A549 (cell line): Measurements from ENCODE around the gene NR2C1. TPM values are rescaled to one million over a fixed set of nuclear protein-coding genes. Genes with fewer than 3 reads are reported as not detected.

Experiments used
- ATAC-seq, 2 experiments: fragments of 200-7000 bp in 1 of 2; fragments of >200 bp in 1 of 2; cut with Nextera tagmentation in 1 of 2; cut with Tn5 transposase in 1 of 2; 3 replicates each; pipeline versions ENCODE4 v1.8.0 to v1.9.1; 2018 to 2020; ENCODE audit warnings: mild to moderate bottlenecking in 1 of 2, moderate library complexity in 1 of 2
- CTCF ChIA-PET: fragments of 300-600 bp; sonication (Branson Sonifier 250); formaldehyde crosslinking; extraction: SDS; loops from one replicate; lab custom pipeline; 2021; ENCODE audit warnings: antibody characterized with exemption, inconsistent platforms; lab: Yijun Ruan, JAX
- POLR2A ChIA-PET: fragments of 350-600 bp; formaldehyde crosslinking; extraction: SDS; loops from one replicate; lab custom pipeline; 2021; ENCODE audit warnings: antibody characterized with exemption, inconsistent platforms; lab: Yijun Ruan, JAX
- DNase-seq, 2 experiments: peaks; one replicate each; pipeline versions ENCODE4 v3.0.0 to v3.0.0-alpha.2; 2011 to 2016; ENCODE audit warnings: low read depth in 1 of 2, low spot score in 1 of 2
- FAIRE-seq: peaks from 2 replicates; lab custom pipeline; 2011; peaks lifted over from hg19 to GRCh38; lab: Jason Lieb, UNC
- H3K27ac ChIP-seq, 2 experiments: fragments of >200 bp; sonication (Bioruptor Twin); formaldehyde crosslinking; 3 replicates each; pipeline ENCODE4 v1.5.1; 2016 to 2017
- H3K4me1 ChIP-seq: fragments of >200 bp; sonication (Bioruptor Twin); formaldehyde crosslinking; 3 replicates; pipeline ENCODE4 v1.6.1; 2016
- H3K4me2 ChIP-seq: fragments of >200 bp; sonication (Bioruptor Twin); formaldehyde crosslinking; 3 replicates; pipeline ENCODE4 v1.6.1; 2016
- H3K4me3 ChIP-seq: fragments of >200 bp; sonication (Bioruptor Twin); formaldehyde crosslinking; 3 replicates; pipeline ENCODE4 v1.5.1; 2016
- H3K9me3 ChIP-seq: fragments of >200 bp; sonication (Bioruptor Twin); formaldehyde crosslinking; 3 replicates; pipeline ENCODE4 v1.6.1; 2016
- BCL3 ChIP-seq: fragments of >200 bp; sonication (Bioruptor Twin); formaldehyde crosslinking; IDR thresholded peaks from 3 replicates; pipeline ENCODE4 v1.6.1; 2016
- BHLHE40 ChIP-seq: IDR thresholded peaks from 2 replicates; pipeline ENCODE4 v1.6.1; 2012; ENCODE audit warnings: low read depth, low read length, inconsistent platforms
- CBX2 ChIP-seq: fragments of 200-600 bp; sonication (generic); IDR thresholded peaks from 2 replicates; pipeline ENCODE4 v1.6.1; 2016; ENCODE audit warnings: low read depth, mild to moderate bottlenecking, borderline replicate concordance
- CEBPB ChIP-seq, 2 experiments: fragments of >200 bp in 1 of 2; sonication (Bioruptor Twin) in 1 of 2; formaldehyde crosslinking in 1 of 2; IDR thresholded peaks; 2 replicates each; pipeline ENCODE4 v1.6.1; 2012 to 2016
- E2F6 ChIP-seq: IDR thresholded peaks from 2 replicates; pipeline ENCODE4 v1.6.1; 2012; ENCODE audit warnings: low read depth, borderline replicate concordance
- EP300 ChIP-seq, 2 experiments: fragments of >200 bp; sonication (Bioruptor Twin); formaldehyde crosslinking; IDR thresholded peaks; 2 replicates in 1 of 2; 3 replicates in 1 of 2; pipeline ENCODE4 v1.6.1; 2016 to 2017
- FOSL2 ChIP-seq, 2 experiments: fragments of 450-650 bp in 1 of 2; fragments of >200 bp in 1 of 2; sonication (Bioruptor Twin) in 1 of 2; formaldehyde crosslinking; IDR thresholded peaks; 2 replicates each; pipeline versions ENCODE4 v1.5.0 to v1.6.1; 2016 to 2020; ENCODE audit warnings: mild to moderate bottlenecking in 1 of 2, moderate library complexity in 1 of 2
- FOXS1 ChIP-seq: fragments of 250-450 bp; sonication (Bioruptor Pico); IDR thresholded peaks from 2 replicates; pipeline ENCODE4 v1.5.0; 2020; ENCODE audit warnings: mild to moderate bottlenecking, moderate library complexity
- HOXA7 ChIP-seq: fragments of 250-450 bp; sonication (Bioruptor Pico); IDR thresholded peaks from 2 replicates; pipeline ENCODE4 v1.5.0; 2020; ENCODE audit warnings: mild to moderate bottlenecking, moderate library complexity
- HOXB13 ChIP-seq: fragments of 250-450 bp; sonication (Bioruptor Pico); IDR thresholded peaks from 2 replicates; pipeline ENCODE4 v1.5.0; 2020; ENCODE audit warnings: low read depth, mild to moderate bottlenecking, moderate library complexity
- HOXB5 ChIP-seq: fragments of 250-450 bp; sonication (Bioruptor Pico); IDR thresholded peaks from 2 replicates; pipeline ENCODE4 v1.5.0; 2020; ENCODE audit warnings: mild to moderate bottlenecking, moderate library complexity
- KDM1A ChIP-seq: fragments of 200-600 bp; sonication (generic); IDR thresholded peaks from 2 replicates; pipeline ENCODE4 v1.6.1; 2016; ENCODE audit warnings: low read depth, mild to moderate bottlenecking
- KDM5A ChIP-seq: fragments of 200-600 bp; sonication (generic); IDR thresholded peaks from 2 replicates; pipeline ENCODE4 v1.6.1; 2016; ENCODE audit warnings: antibody characterized with exemption, mild to moderate bottlenecking
- NR3C1 ChIP-seq: fragments of >200 bp; sonication (Bioruptor Twin); formaldehyde crosslinking; IDR thresholded peaks from 3 replicates; pipeline ENCODE4 v1.6.1; 2017
- POLR2AphosphoS2 ChIP-seq: conservative IDR thresholded peaks from 2 replicates; pipeline ENCODE4 v1.6.1; 2012; ENCODE audit warnings: low read length, improper control_type of control experiment, inconsistent platforms
- SMC3 ChIP-seq: fragments of >200 bp; sonication (Bioruptor Twin); formaldehyde crosslinking; IDR thresholded peaks from 3 replicates; pipeline ENCODE4 v1.6.1; 2018; ENCODE audit warnings: inconsistent platforms
- SREBF2 ChIP-seq: fragments of 450-650 bp; IDR thresholded peaks from 2 replicates; pipeline ENCODE4 v1.6.1; 2014; ENCODE audit warnings: mild to moderate bottlenecking, moderate library complexity
- TP53 ChIP-seq: fragments of 250-450 bp; sonication (Bioruptor Pico); IDR thresholded peaks from 2 replicates; pipeline ENCODE4 v1.5.0; 2021; ENCODE audit warnings: mild to moderate bottlenecking, moderate library complexity
- ZC3H11A ChIP-seq: fragments of 450-650 bp; IDR thresholded peaks from 2 replicates; pipeline ENCODE4 v1.6.1; 2014; ENCODE audit warnings: antibody characterized with exemption, mild to moderate bottlenecking
- WGBS: methylation state at CpG from one replicate; pipeline ENCODE4 v1.1.6; 2017; ENCODE audit errors: missing lambda C conversion rate; 5-methylcytosine and 5-hydroxymethylcytosine counted together
- polyA plus RNA-seq, 4 experiments: library from polyadenylated mRNA; depleted of rRNA in 3 of 4; stranded (reverse); fragments of >200 nt; fragmentation: RNase III in 1 of 4; extraction: RNeasy Plus Mini Kit Qiagen cat#74134 plus additional on column Dnase treatment in 1 of 4; gene quantifications; 2 replicates in 3 of 4; 3 replicates in 1 of 4; pipeline ENCODE4 v1.2.3, GENCODE V29; 2011 to 2017
- TF ChIP-seq, protein P1 (sequence below): fragments of >200 bp; sonication (Bioruptor Twin); formaldehyde crosslinking; IDR thresholded peaks from 2 replicates; pipeline ENCODE4 v1.6.1; 2016
- TF ChIP-seq, protein P2 (sequence below): fragments of 450-650 bp; IDR thresholded peaks from 2 replicates; pipeline ENCODE4 v1.6.1; 2014; ENCODE audit warnings: antibody characterized with exemption
- TF ChIP-seq, protein P3 (sequence below): fragments of 250-450 bp; sonication (Bioruptor Pico); IDR thresholded peaks from 2 replicates; pipeline ENCODE4 v1.5.0; 2020; ENCODE audit warnings: low read depth, mild to moderate bottlenecking, moderate library complexity

Gene NR2C1
- polyA plus RNA-seq, 2 of the 4 experiments (the other 2 are of a cell fraction) = 24.7 to 55.2 TPM

DNA sequence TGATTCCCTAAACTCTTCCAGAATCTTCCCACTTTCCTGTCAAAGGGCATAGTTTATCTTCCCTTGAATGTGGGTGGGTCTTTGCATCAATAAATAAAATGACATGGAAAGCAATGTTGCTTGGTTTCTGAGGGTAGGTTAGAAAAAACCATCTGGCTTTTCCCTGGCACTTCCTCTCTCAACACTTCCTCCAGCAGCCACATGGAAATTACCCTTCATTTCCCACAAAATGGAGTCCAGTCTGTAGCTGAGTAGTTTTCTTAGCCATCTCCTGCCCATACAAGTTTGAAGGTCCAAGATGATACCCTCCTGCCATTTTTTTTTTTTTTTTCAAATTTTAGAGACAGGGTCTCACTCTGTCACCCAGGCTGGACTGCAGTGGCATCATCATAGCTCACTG is 58.9 kb downstream of the NR2C1 start (continued):
- TF ChIP-seq BCL3 (no peak), HOXA7 (CRISPR knock-in tag) (no peak), TP53 (CRISPR knock-in tag) (no peak), ZC3H11A (no peak), CBX2 (no peak), SREBF2 (no peak), FOXS1 (CRISPR knock-in tag) (no peak)

DNA sequence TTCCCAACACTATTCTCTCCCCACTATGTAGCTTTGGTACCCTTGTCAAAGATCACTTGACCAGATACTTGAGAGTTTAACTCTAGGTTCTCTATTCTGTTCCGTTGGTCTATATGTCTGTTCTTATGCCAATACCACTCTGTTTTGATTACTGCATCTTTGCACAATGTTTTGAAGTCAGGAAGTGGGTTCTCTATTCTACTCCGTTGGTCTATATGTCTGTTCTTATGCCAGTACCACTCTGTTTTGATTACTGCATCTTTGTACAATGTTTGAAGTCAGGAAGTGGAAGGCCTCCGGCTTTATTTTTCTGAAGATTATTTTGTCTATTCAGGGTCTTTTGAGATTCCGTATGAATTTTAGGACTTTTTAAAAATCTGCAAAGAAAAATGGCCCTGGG is 67.2 kb downstream of the NR2C1 start:
- H3K27ac ChIP-seq = no peak overlapping the region
- H3K4me2 ChIP-seq = no peak overlapping the region
- FAIRE-seq = no peak
- WGBS = 74% methylated on average over 4 of the region's 4 CpGs
- H3K9me3 ChIP-seq = peaks cover 22% of the 10 kb centered on the region
- ChIA-PET POLR2A (no interaction called here), CTCF (no interaction called here)
- no peaks in the 10 kb centered on the region; the same call in 2 of the 3 replicates for H3K4me1 ChIP-seq
- no peak for DNase-seq
- no peak for TF ChIP-seq FOSL2 (IDR thresholded peaks at IDR 0.05)
- TF ChIP-seq FOSL2 (CRISPR knock-in tag; IDR thresholded peaks at IDR 0.05) = no peak
- no peak for TF ChIP-seq KDM1A
- TF ChIP-seq SMC3 = no peak
- TF ChIP-seq HOXB13 = no peak
- no peak for TF ChIP-seq EP300 (IDR thresholded peaks at IDR 0.05)
- TF ChIP-seq E2F6 = no peak
- no peak for TF ChIP-seq NR3C1
- no peak for TF ChIP-seq KDM5A
- TF ChIP-seq, protein P1, sequence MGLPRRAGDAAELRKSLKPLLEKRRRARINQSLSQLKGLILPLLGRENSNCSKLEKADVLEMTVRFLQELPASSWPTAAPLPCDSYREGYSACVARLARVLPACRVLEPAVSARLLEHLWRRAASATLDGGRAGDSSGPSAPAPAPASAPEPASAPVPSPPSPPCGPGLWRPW = no peak
- TF ChIP-seq HOXB5 (CRISPR knock-in tag) = no peak
- no peak for ATAC-seq
- H3K4me3 ChIP-seq = no peak overlapping the region

- H3K4me2 ChIP-seq = no peak overlapping the region
- DNase-seq (no peak), FAIRE-seq (no peak), ATAC-seq (no peak)
- WGBS = 56% methylated on average over 2 of the region's 2 CpGs
- peaks cover 22% of the 10 kb centered on the region for H3K9me3 ChIP-seq
- TF ChIP-seq CEBPB (IDR thresholded peaks at IDR 0.05) = peak; percentile 73 to 77; a peak in 2 of 4 replicates
- TF ChIP-seq POLR2AphosphoS2 = no peak
- no peak for TF ChIP-seq BHLHE40
- TF ChIP-seq SMC3 = no peak
- no peak for TF ChIP-seq EP300 (IDR thresholded peaks at IDR 0.05)
- TF ChIP-seq, protein P2, sequence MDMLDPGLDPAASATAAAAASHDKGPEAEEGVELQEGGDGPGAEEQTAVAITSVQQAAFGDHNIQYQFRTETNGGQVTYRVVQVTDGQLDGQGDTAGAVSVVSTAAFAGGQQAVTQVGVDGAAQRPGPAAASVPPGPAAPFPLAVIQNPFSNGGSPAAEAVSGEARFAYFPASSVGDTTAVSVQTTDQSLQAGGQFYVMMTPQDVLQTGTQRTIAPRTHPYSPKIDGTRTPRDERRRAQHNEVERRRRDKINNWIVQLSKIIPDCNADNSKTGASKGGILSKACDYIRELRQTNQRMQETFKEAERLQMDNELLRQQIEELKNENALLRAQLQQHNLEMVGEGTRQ = no peak
- TF ChIP-seq, protein P3, sequence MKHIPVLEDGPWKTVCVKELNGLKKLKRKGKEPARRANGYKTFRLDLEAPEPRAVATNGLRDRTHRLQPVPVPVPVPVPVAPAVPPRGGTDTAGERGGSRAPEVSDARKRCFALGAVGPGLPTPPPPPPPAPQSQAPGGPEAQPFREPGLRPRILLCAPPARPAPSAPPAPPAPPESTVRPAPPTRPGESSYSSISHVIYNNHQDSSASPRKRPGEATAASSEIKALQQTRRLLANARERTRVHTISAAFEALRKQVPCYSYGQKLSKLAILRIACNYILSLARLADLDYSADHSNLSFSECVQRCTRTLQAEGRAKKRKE (CRISPR knock-in tag) = no peak
- H3K27ac ChIP-seq = no peak overlapping the region
- no peaks in the 10 kb centered on the region; the same call in 2 of the 3 replicates for H3K4me1 ChIP-seq
- ChIA-PET POLR2A (interaction anchor here (0.6 to 1.1 kb wide), 2 partner anchors 26 to 51 kb away, joined by 3 to 7 read pairs; no protein-coding TSS in a partner anchor), CTCF (interaction anchor here (1.0 to 1.8 kb wide), 2 partner anchors 10 to 15 kb away, joined by 3 to 5 read pairs; no protein-coding TSS in a partner anchor)
- H3K4me3 ChIP-seq = no peak overlapping the region
These were observed 68.8 kb downstream of the NR2C1 start for GRCh38 chr12:95004610-95005009.
